Measurements from ENCODE around the gene OR6J1. TPM values are rescaled to one million over a fixed set of nuclear protein-coding genes. Genes with fewer than 3 reads are reported as not detected.
"Not testable (repeated sequence)": the region's sequence is repeated elsewhere in the genome, so short reads cannot be mapped to it uniquely, and the experiment has no call there.

Gene OR6J1
- total RNA-seq, 2 experiments from 2014 or later = not detected

GRCh38 chr14:22650046-22650739 is 6.0 kb upstream of the OR6J1 start:
- Mint-ChIP-seq H3K4me3 (no peak overlapping the region), H3K27me3 (ENCODE audit: low read depth) (no peaks in the 10 kb centered on the region), H3K27ac (no peak overlapping the region), H3K9me3 (no peaks in the 10 kb centered on the region), H3K36me3 (ENCODE audit: low read depth) (no peaks in the 10 kb centered on the region), H3K4me1 (ENCODE audit: low read depth) (peaks cover 7% of the 10 kb centered on the region)
- DNase-seq = no peak
- CTCF ChIA-PET = interaction anchor here (0.5 to 0.6 kb wide), 2 partner anchors 61 to 62 kb away, joined by 3 read pairs; no protein-coding TSS in a partner anchor
- intact Hi-C loops (cut with micrococcal nuclease) = loop anchor here (5.0 to 10.0 kb wide), 4 partner anchors 525 to 783 kb away; no protein-coding TSS in a partner anchor

- intact Hi-C loops (cut with micrococcal nuclease) = no loop called here
- H3K4me1 Mint-ChIP-seq (ENCODE audit: low read depth) = peaks cover 7% of the 10 kb centered on the region
These were observed 4.4 kb upstream of the OR6J1 start for GRCh38 chr14:22648506-22648905.

GRCh38 chr14:22646570-22647254 is 2.6 kb upstream of the OR6J1 start:
- CTCF ChIA-PET = interaction anchor here (0.8 to 8.0 kb wide), 6 partner anchors 16 to 283 kb away, joined by 3 to 70 read pairs (median 4); no protein-coding TSS in a partner anchor
- Mint-ChIP-seq H3K36me3 (ENCODE audit: low read depth) (no peaks in the 10 kb centered on the region), H3K9me3 (no peaks in the 10 kb centered on the region), H3K27ac (peak overlapping the region; percentile 39), H3K4me1 (ENCODE audit: low read depth) (peaks cover 7% of the 10 kb centered on the region), H3K4me3 (no peak overlapping the region), H3K27me3 (ENCODE audit: low read depth) (no peaks in the 10 kb centered on the region)
- intact Hi-C loops (cut with micrococcal nuclease) = no loop called here
- DNase-seq = no peak

More at GRCh38 chr14:22648506-22648905, 4.4 kb upstream of the OR6J1 start:
- no peak overlapping the region for H3K27ac Mint-ChIP-seq
- H3K4me3 Mint-ChIP-seq = no peak overlapping the region
- H3K9me3 Mint-ChIP-seq = no peaks in the 10 kb centered on the region
- no peak for DNase-seq
- CTCF ChIA-PET = interaction anchor here (0.5 to 8.0 kb wide), 3 partner anchors 11 to 251 kb away, joined by 3 to 70 read pairs (median 4); no protein-coding TSS in a partner anchor
- no peaks in the 10 kb centered on the region for H3K27me3 Mint-ChIP-seq (ENCODE audit: low read depth)
- H3K36me3 Mint-ChIP-seq (ENCODE audit: low read depth) = no peaks in the 10 kb centered on the region

- H3K4me1 Mint-ChIP-seq (ENCODE audit: low read depth) = peaks cover 6% of the 10 kb centered on the region
- H3K4me3 Mint-ChIP-seq = no peak overlapping the region
- intact Hi-C loops (cut with micrococcal nuclease) = no loop called here
- CTCF ChIA-PET = interaction anchor here (1.0 to 8.0 kb wide), 7 partner anchors 9 to 728 kb away, joined by 3 to 70 read pairs (median 3); no protein-coding TSS in a partner anchor
- no peaks in the 10 kb centered on the region for H3K36me3 Mint-ChIP-seq (ENCODE audit: low read depth)
- no peaks in the 10 kb centered on the region for H3K27me3 Mint-ChIP-seq (ENCODE audit: low read depth)
- no peak overlapping the region for H3K27ac Mint-ChIP-seq
- DNase-seq = no peak
- no peaks in the 10 kb centered on the region for H3K9me3 Mint-ChIP-seq
These were observed 2.3 kb downstream of the OR6J1 start for GRCh38 chr14:22641846-22642245.

- DNase-seq = no peak
- CTCF ChIA-PET = interaction anchor here (0.6 to 1.2 kb wide), 3 partner anchors 13 to 272 kb away, joined by 3 to 5 read pairs (median 4); no protein-coding TSS in a partner anchor
- no peaks in the 10 kb centered on the region for H3K4me1 Mint-ChIP-seq (ENCODE audit: low read depth)
- no peaks in the 10 kb centered on the region for H3K9me3 Mint-ChIP-seq
- no peaks in the 10 kb centered on the region for H3K27me3 Mint-ChIP-seq (ENCODE audit: low read depth)
- no peak overlapping the region for H3K4me3 Mint-ChIP-seq
- no peak overlapping the region for H3K27ac Mint-ChIP-seq
- H3K36me3 Mint-ChIP-seq (ENCODE audit: low read depth) = no peaks in the 10 kb centered on the region
- intact Hi-C loops (cut with micrococcal nuclease) = no loop called here
These were observed 4.0 kb downstream of the OR6J1 start for GRCh38 chr14:22640192-22640591.

- H3K9me3 Mint-ChIP-seq; intact Hi-C loops (cut with micrococcal nuclease); DNase-seq; H3K27ac Mint-ChIP-seq; H3K4me1 Mint-ChIP-seq (ENCODE audit: low read depth); H3K36me3 Mint-ChIP-seq (ENCODE audit: low read depth); CTCF ChIA-PET; H3K27me3 Mint-ChIP-seq (ENCODE audit: low read depth); H3K4me3 Mint-ChIP-seq: not testable (repeated sequence)
These were observed 8.2 kb downstream of the OR6J1 start for GRCh38 chr14:22635980-22636379.

GRCh38 chr14:22634233-22634900 is 9.8 kb downstream of the OR6J1 start:
- intact Hi-C loops (cut with micrococcal nuclease) = no loop called here
- no peaks in the 10 kb centered on the region for H3K4me1 Mint-ChIP-seq (ENCODE audit: low read depth)
- CTCF ChIA-PET = interaction anchor here (2.5 kb wide), 1 partner anchor 10 kb away, joined by 8 read pairs; the partner anchor contains the start of gene OR6J1
- DNase-seq = no peak
- peaks cover 7% of the 10 kb centered on the region for H3K9me3 Mint-ChIP-seq
- H3K4me3 Mint-ChIP-seq = no peak overlapping the region
- no peaks in the 10 kb centered on the region for H3K27me3 Mint-ChIP-seq (ENCODE audit: low read depth)
- H3K36me3 Mint-ChIP-seq (ENCODE audit: low read depth) = no peaks in the 10 kb centered on the region
- no peak overlapping the region for H3K27ac Mint-ChIP-seq

GRCh38 chr14:22630486-22630885 is 13.7 kb downstream of the OR6J1 start:
- DNase-seq = no peak
- Mint-ChIP-seq H3K36me3 (ENCODE audit: low read depth) (no peaks in the 10 kb centered on the region), H3K27ac (no peak overlapping the region), H3K27me3 (ENCODE audit: low read depth) (no peaks in the 10 kb centered on the region), H3K9me3 (peaks cover 7% of the 10 kb centered on the region), H3K4me1 (ENCODE audit: low read depth) (no peaks in the 10 kb centered on the region), H3K4me3 (no peak overlapping the region)
- intact Hi-C loops (cut with micrococcal nuclease) = no loop called here
- CTCF ChIA-PET = interaction anchor here (0.8 kb wide), 1 partner anchor 14 kb away, joined by 3 read pairs; the partner anchor contains the start of gene OR6J1

GRCh38 chr14:22630066-22630465 is 14.1 kb downstream of the OR6J1 start:
- Mint-ChIP-seq H3K27ac (no peak overlapping the region), H3K4me1 (ENCODE audit: low read depth) (no peaks in the 10 kb centered on the region), H3K4me3 (no peak overlapping the region), H3K27me3 (ENCODE audit: low read depth) (no peaks in the 10 kb centered on the region), H3K9me3 (peaks cover 7% of the 10 kb centered on the region), H3K36me3 (ENCODE audit: low read depth) (no peaks in the 10 kb centered on the region)
- intact Hi-C loops (cut with micrococcal nuclease) = no loop called here
- DNase-seq = no peak
- CTCF ChIA-PET = interaction anchor here (0.8 kb wide), 1 partner anchor 14 kb away, joined by 3 read pairs; the partner anchor contains the start of gene OR6J1

GRCh38 chr14:22629361-22629760 is 14.8 kb downstream of the OR6J1 start:
- no peak overlapping the region for H3K27ac Mint-ChIP-seq
- no peak overlapping the region for H3K4me3 Mint-ChIP-seq
- no peak for DNase-seq
- intact Hi-C loops (cut with micrococcal nuclease) = no loop called here
- CTCF ChIA-PET = no interaction called here
- H3K4me1 Mint-ChIP-seq (ENCODE audit: low read depth) = no peaks in the 10 kb centered on the region
- H3K9me3 Mint-ChIP-seq = peaks cover 7% of the 10 kb centered on the region
- H3K36me3 Mint-ChIP-seq (ENCODE audit: low read depth) = no peaks in the 10 kb centered on the region
- no peaks in the 10 kb centered on the region for H3K27me3 Mint-ChIP-seq (ENCODE audit: low read depth)

- H3K4me1 Mint-ChIP-seq (ENCODE audit: low read depth) = peaks cover 4% of the 10 kb centered on the region
- intact Hi-C loops (cut with micrococcal nuclease) = no loop called here
- no peak overlapping the region for H3K4me3 Mint-ChIP-seq
- H3K27ac Mint-ChIP-seq = no peak overlapping the region
- DNase-seq = no peak
- H3K36me3 Mint-ChIP-seq (ENCODE audit: low read depth) = no peaks in the 10 kb centered on the region
- H3K27me3 Mint-ChIP-seq (ENCODE audit: low read depth) = no peaks in the 10 kb centered on the region
- H3K9me3 Mint-ChIP-seq = peaks cover 7% of the 10 kb centered on the region
- CTCF ChIA-PET = no interaction called here
These were observed 16.5 kb downstream of the OR6J1 start for GRCh38 chr14:22627506-22628263.

GRCh38 chr14:22626590-22626989 is 17.6 kb downstream of the OR6J1 start:
- Mint-ChIP-seq H3K4me1 (ENCODE audit: low read depth) (peaks cover 4% of the 10 kb centered on the region), H3K27ac (no peak overlapping the region), H3K27me3 (ENCODE audit: low read depth) (no peaks in the 10 kb centered on the region), H3K36me3 (ENCODE audit: low read depth) (no peaks in the 10 kb centered on the region), H3K9me3 (peaks cover 8% of the 10 kb centered on the region), H3K4me3 (no peak overlapping the region)
- CTCF ChIA-PET = no interaction called here
- DNase-seq = no peak
- intact Hi-C loops (cut with micrococcal nuclease) = no loop called here
